Measurements from ENCODE around the gene HBZ. TPM values are rescaled to one million over a fixed set of nuclear protein-coding genes. Genes with fewer than 3 reads are reported as not detected.

The HBZ gene
- total RNA-seq, 2 experiments from 2014 or later: not detected

DNA sequence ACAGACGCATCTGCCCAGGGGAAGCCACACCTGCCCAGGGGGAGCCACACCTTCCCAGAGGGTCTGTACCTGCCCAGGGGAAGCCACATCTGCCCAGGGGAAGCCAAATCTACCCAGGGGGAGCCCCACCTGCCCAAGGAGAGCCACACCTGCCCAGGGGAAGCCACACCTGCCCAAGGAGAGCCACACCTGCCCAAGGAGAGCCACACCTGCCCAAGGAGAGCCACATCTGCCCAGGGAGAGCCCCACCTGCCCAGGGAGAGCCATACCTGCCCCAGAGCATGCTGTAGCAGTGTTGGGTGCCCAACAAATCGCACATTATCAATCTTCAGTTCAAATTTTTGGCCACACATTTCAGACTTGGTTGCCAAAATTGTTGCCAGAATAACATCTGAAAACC, 33.6 kb upstream of the HBZ start:
- Histone ChIP-seq H3K9me3 (ENCODE audit: control insufficient read depth in 1 of 2, insufficient read depth in 1 of 2, low read length in 2 of 2) (no peaks in the 10 kb centered on the region), H3K36me3 (ENCODE audit: insufficient read depth, low read length) (peaks cover 7% of the 10 kb centered on the region), H3K27ac (ENCODE audit: low read depth in 1 of 2, low read length in 2 of 2) (no peak overlapping the region), H3K4me3 (ENCODE audit: low read length) (no peak overlapping the region), H3K4me1 (ENCODE audit: insufficient read depth, low read length) (peaks cover 5% of the 10 kb centered on the region), H3K27me3 (ENCODE audit: control insufficient read depth in 1 of 2, insufficient read depth in 2 of 2, low read length in 2 of 2) (no peaks in the 10 kb centered on the region)
- Mint-ChIP-seq H3K9me3 (no peaks in the 10 kb centered on the region), H3K27ac (no peak overlapping the region), H3K27me3 (no peaks in the 10 kb centered on the region), H3K36me3 (ENCODE audit: low read depth) (peaks cover 46% of the 10 kb centered on the region), H3K4me1 (ENCODE audit: low read depth) (peaks cover 11% of the 10 kb centered on the region), H3K4me3 (no peak overlapping the region)
- ATAC-seq (ENCODE audit: poor library complexity) (no peak), DNase-seq (no peak)
- intact Hi-C loops (cut with DNase I, micrococcal nuclease): loop anchor here (1.0 kb wide), 2 partner anchors 62 to 243 kb away; no protein-coding TSS in a partner anchor
- ChIA-PET CTCF (interaction anchor here (0.9 to 3.6 kb wide), 2 partner anchors 12 to 63 kb away, joined by 3 to 11 read pairs; no protein-coding TSS in a partner anchor), POLR2A (interaction anchor here (1.8 kb wide), 1 partner anchor 12 kb away, joined by 4 read pairs; no protein-coding TSS in a partner anchor)
- TF ChIP-seq, protein P1, sequence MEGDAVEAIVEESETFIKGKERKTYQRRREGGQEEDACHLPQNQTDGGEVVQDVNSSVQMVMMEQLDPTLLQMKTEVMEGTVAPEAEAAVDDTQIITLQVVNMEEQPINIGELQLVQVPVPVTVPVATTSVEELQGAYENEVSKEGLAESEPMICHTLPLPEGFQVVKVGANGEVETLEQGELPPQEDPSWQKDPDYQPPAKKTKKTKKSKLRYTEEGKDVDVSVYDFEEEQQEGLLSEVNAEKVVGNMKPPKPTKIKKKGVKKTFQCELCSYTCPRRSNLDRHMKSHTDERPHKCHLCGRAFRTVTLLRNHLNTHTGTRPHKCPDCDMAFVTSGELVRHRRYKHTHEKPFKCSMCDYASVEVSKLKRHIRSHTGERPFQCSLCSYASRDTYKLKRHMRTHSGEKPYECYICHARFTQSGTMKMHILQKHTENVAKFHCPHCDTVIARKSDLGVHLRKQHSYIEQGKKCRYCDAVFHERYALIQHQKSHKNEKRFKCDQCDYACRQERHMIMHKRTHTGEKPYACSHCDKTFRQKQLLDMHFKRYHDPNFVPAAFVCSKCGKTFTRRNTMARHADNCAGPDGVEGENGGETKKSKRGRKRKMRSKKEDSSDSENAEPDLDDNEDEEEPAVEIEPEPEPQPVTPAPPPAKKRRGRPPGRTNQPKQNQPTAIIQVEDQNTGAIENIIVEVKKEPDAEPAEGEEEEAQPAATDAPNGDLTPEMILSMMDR (IDR thresholded peaks at IDR 0.05): no peak

DNA sequence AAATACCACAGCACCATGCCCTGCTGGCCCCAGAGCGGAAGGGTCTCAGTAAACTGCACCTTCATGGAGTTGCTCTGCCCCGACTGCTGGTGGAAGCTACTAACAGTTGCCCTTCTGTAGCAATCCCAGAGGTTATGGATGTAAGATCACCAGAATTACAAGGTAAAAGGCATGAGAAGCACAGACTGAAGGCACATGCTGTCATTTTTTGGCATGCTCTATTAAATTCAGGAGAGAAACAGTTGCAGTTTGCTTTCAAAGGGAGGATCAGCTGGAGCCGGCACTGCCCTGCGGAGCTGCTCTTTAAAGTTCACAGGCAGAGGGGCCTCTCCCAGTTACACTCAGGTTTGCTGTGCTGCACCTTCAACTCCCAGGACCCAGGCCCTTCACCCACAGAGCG, 33.1 kb upstream of the HBZ start:
- H3K36me3 Mint-ChIP-seq (ENCODE audit: low read depth): peaks cover 46% of the 10 kb centered on the region
- no peak overlapping the region for H3K4me3 Mint-ChIP-seq
- H3K4me3 ChIP-seq (ENCODE audit: low read length): no peak overlapping the region
- H3K9me3 ChIP-seq (ENCODE audit: control insufficient read depth in 1 of 2, insufficient read depth in 1 of 2, low read length in 2 of 2): no peaks in the 10 kb centered on the region
- intact Hi-C loops (cut with DNase I, micrococcal nuclease): no loop called here
- peaks cover 5% of the 10 kb centered on the region for H3K4me1 ChIP-seq (ENCODE audit: insufficient read depth, low read length)
- ATAC-seq (ENCODE audit: poor library complexity): no peak
- POLR2A ChIA-PET: interaction anchor here (1.8 kb wide), 1 partner anchor 12 kb away, joined by 4 read pairs; no protein-coding TSS in a partner anchor
- H3K36me3 ChIP-seq (ENCODE audit: insufficient read depth, low read length): peaks cover 6% of the 10 kb centered on the region
- no peaks in the 10 kb centered on the region for H3K27me3 Mint-ChIP-seq
- no peaks in the 10 kb centered on the region for H3K27me3 ChIP-seq (ENCODE audit: control insufficient read depth in 1 of 2, insufficient read depth in 2 of 2, low read length in 2 of 2)
- CTCF ChIA-PET: no interaction called here
- H3K27ac Mint-ChIP-seq: no peak overlapping the region
- no peaks in the 10 kb centered on the region for H3K9me3 Mint-ChIP-seq
- DNase-seq: no peak
- H3K4me1 Mint-ChIP-seq (ENCODE audit: low read depth): peaks cover 11% of the 10 kb centered on the region
- TF ChIP-seq, protein P1 (IDR thresholded peaks at IDR 0.05): no peak
- H3K27ac ChIP-seq (ENCODE audit: low read depth in 1 of 2, low read length in 2 of 2): no peak overlapping the region

DNA sequence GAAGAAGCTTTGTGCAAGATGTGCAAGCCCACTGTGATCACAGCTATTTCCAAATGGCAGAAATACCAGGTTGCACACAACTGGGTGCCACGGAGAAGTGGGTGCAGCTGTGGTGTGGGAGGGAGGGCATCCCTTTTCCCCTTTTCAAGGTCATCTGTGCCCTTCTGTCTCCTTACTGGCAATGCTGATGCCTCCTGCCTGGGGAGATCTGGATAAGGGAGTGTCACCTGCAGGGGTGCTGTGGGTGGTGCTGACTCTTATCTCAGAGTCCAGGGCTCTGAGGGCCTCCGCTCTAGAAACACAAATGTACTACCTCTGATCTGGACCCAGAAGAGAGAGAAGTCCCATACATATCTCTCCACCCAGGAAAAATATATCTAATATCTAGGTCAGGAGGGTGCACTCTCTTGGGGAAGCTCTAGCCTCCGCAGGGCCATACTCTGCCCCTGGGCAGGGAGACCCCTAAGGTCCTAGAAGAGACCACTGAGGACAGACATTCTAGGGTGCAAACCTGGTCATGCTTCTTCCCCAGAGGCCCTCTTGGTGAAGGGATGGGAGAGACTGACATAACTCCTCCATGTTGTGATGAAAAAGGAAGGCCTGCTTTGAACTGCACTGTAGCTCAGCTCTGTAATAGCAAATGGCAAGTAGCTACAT, 32.5 kb upstream of the HBZ start:
- ChIA-PET POLR2A (interaction anchor here (1.8 kb wide), 1 partner anchor 13 kb away, joined by 4 read pairs; no protein-coding TSS in a partner anchor), CTCF (no interaction called here)
- H3K9me3 Mint-ChIP-seq: no peaks in the 10 kb centered on the region
- no peak for ATAC-seq (ENCODE audit: poor library complexity)
- H3K27me3 Mint-ChIP-seq: no peaks in the 10 kb centered on the region
- no peak overlapping the region for H3K4me3 Mint-ChIP-seq
- H3K27me3 ChIP-seq (ENCODE audit: control insufficient read depth in 1 of 2, insufficient read depth in 2 of 2, low read length in 2 of 2): no peaks in the 10 kb centered on the region
- TF ChIP-seq, protein P1 (IDR thresholded peaks at IDR 0.05): no peak
- intact Hi-C loops (cut with DNase I, micrococcal nuclease): no loop called here
- no peak overlapping the region for H3K4me3 ChIP-seq (ENCODE audit: low read length)
- H3K36me3 Mint-ChIP-seq (ENCODE audit: low read depth): peaks cover 46% of the 10 kb centered on the region
- H3K4me1 Mint-ChIP-seq (ENCODE audit: low read depth): peaks cover 11% of the 10 kb centered on the region
- DNase-seq: no peak
- H3K27ac Mint-ChIP-seq: no peak overlapping the region
- no peaks in the 10 kb centered on the region for H3K9me3 ChIP-seq (ENCODE audit: control insufficient read depth in 1 of 2, insufficient read depth in 1 of 2, low read length in 2 of 2)
- peaks cover 5% of the 10 kb centered on the region for H3K4me1 ChIP-seq (ENCODE audit: insufficient read depth, low read length)
- H3K36me3 ChIP-seq (ENCODE audit: insufficient read depth, low read length): peaks cover 6% of the 10 kb centered on the region
- H3K27ac ChIP-seq (ENCODE audit: low read depth in 1 of 2, low read length in 2 of 2): no peak overlapping the region
